H9 (cell line): ENCODE data around the gene PLXND1. TPM values are rescaled to one million over a fixed set of nuclear protein-coding genes. Genes with fewer than 3 reads are reported as not detected.

ENCODE experiments used
- DNase-seq: peaks from one replicate; pipeline ENCODE4 v3.0.0-alpha.2; 2017
- H2AFZ ChIP-seq: one replicate; pipeline ENCODE4 v1.6.1; 2013; ENCODE audit warnings: mild to moderate bottlenecking, low read length, control low read depth, moderate library complexity
- H2AK5ac ChIP-seq: 2 replicates; pipeline ENCODE4 v1.6.1; 2013; ENCODE audit warnings: low read length, control low read depth, mixed read lengths; ENCODE audit not compliant: insufficient read length
- H2BK120ac ChIP-seq: one replicate; pipeline ENCODE4 v1.6.1; 2013; ENCODE audit warnings: low read depth, mild to moderate bottlenecking, low read length, control low read depth, inconsistent platforms; ENCODE audit not compliant: poor library complexity, severe bottlenecking
- H2BK12ac ChIP-seq: 2 replicates; pipeline ENCODE4 v1.6.1; 2013; ENCODE audit warnings: low read length, control low read depth, mixed read lengths, low read depth; ENCODE audit not compliant: insufficient read length
- H2BK15ac ChIP-seq: 2 replicates; pipeline ENCODE4 v1.6.1; 2013; ENCODE audit warnings: low read depth, low read length, control low read depth
- H2BK20ac ChIP-seq: one replicate; pipeline ENCODE4 v1.6.1; 2013; ENCODE audit warnings: low read depth, mild to moderate bottlenecking, low read length, control low read depth, inconsistent platforms; ENCODE audit not compliant: poor library complexity, severe bottlenecking
- H2BK5ac ChIP-seq: 2 replicates; pipeline ENCODE4 v1.6.1; 2013; ENCODE audit warnings: low read length, control low read depth, mixed read lengths; ENCODE audit not compliant: insufficient read length
- H3K14ac ChIP-seq: 2 replicates; pipeline ENCODE4 v1.6.1; 2013; ENCODE audit warnings: low read length, control low read depth; ENCODE audit not compliant: insufficient read depth
- H3K18ac ChIP-seq: 2 replicates; pipeline ENCODE4 v1.6.1; 2013; ENCODE audit warnings: low read depth, mild to moderate bottlenecking, mixed read lengths, low read length, control low read depth; ENCODE audit not compliant: insufficient read length
- H3K23ac ChIP-seq: 2 replicates; pipeline ENCODE4 v1.6.1; 2013; ENCODE audit warnings: low read length, control low read depth, mixed read lengths, low read depth; ENCODE audit not compliant: insufficient read length
- H3K23me2 ChIP-seq: 2 replicates; pipeline ENCODE4 v1.6.1; 2013; ENCODE audit warnings: low read depth, mild to moderate bottlenecking, mixed read lengths, low read length, control low read depth; ENCODE audit not compliant: insufficient read length, poor library complexity, severe bottlenecking
- H3K27ac ChIP-seq: 2 replicates; pipeline ENCODE4 v1.5.1; 2013; ENCODE audit warnings: low read length, control low read depth, mixed read lengths, low read depth; ENCODE audit not compliant: insufficient read length
- H3K27me3 ChIP-seq: 2 replicates; pipeline ENCODE4 v1.6.1; 2013; ENCODE audit warnings: low read length, control low read depth, inconsistent platforms; ENCODE audit not compliant: insufficient read depth
- H3K4ac ChIP-seq: 2 replicates; pipeline ENCODE4 v1.6.1; 2013; ENCODE audit warnings: low read depth, mild to moderate bottlenecking, control low read depth, inconsistent platforms, low read length, moderate library complexity
- H3K4me1 ChIP-seq: 2 replicates; pipeline ENCODE4 v1.6.1; 2013; ENCODE audit warnings: low read length, control low read depth, inconsistent platforms; ENCODE audit not compliant: insufficient read depth
- H3K4me2 ChIP-seq: 2 replicates; pipeline ENCODE4 v1.6.1; 2013; ENCODE audit warnings: low read length, control low read depth, mixed read lengths; ENCODE audit not compliant: insufficient read length, insufficient read depth
- H3K56ac ChIP-seq: 2 replicates; pipeline ENCODE4 v1.6.1; 2013; ENCODE audit warnings: low read depth, mild to moderate bottlenecking, mixed read lengths, low read length, control low read depth; ENCODE audit not compliant: insufficient read length
- H3K79me1 ChIP-seq: 2 replicates; pipeline ENCODE4 v1.6.1; 2013; ENCODE audit warnings: low read depth, mild to moderate bottlenecking, moderate library complexity, low read length, control low read depth, inconsistent platforms; ENCODE audit not compliant: insufficient read depth, poor library complexity, severe bottlenecking
- H3K79me2 ChIP-seq: 2 replicates; pipeline ENCODE4 v1.6.1; 2013; ENCODE audit warnings: low read length, control low read depth, inconsistent platforms; ENCODE audit not compliant: insufficient read depth
- H3K9ac ChIP-seq: 2 replicates; pipeline ENCODE4 v1.6.1; 2013; ENCODE audit warnings: low read length, control low read depth, mixed read lengths; ENCODE audit not compliant: insufficient read length; ENCODE audit errors: extremely low read depth
- H3K9me3 ChIP-seq: one replicate; pipeline ENCODE4 v1.6.1; 2013; ENCODE audit warnings: low read depth, low read length, inconsistent platforms; ENCODE audit not compliant: control insufficient read depth
- H3T11ph ChIP-seq: one replicate; pipeline ENCODE4 v1.6.1; 2013; ENCODE audit warnings: mild to moderate bottlenecking, low read length, control low read depth, inconsistent platforms
- H4K20me1 ChIP-seq: one replicate; pipeline ENCODE4 v1.6.1; 2013; ENCODE audit not compliant: control insufficient read depth, insufficient read length, insufficient read depth
- H4K5ac ChIP-seq: 2 replicates; pipeline ENCODE4 v1.6.1; 2013; ENCODE audit warnings: low read depth, mild to moderate bottlenecking, mixed read lengths, low read length, control low read depth; ENCODE audit not compliant: insufficient read length
- H4K8ac ChIP-seq: replicated peaks from 2 replicates; pipeline ENCODE4 v1.6.1; 2013; ENCODE audit warnings: low read length, control low read depth, mixed read lengths, low read depth; ENCODE audit not compliant: insufficient read length
- H4K91ac ChIP-seq: 2 replicates; pipeline ENCODE4 v1.6.1; 2013; ENCODE audit warnings: low read depth, mild to moderate bottlenecking, moderate library complexity, mixed read lengths, low read length, control low read depth; ENCODE audit not compliant: insufficient read length
- H3K27ac Mint-ChIP-seq, 3 experiments: 2 replicates in 2 of 3; 3 replicates in 1 of 3; pipeline ENCODE4 v1.8.0; 2020 to 2021; ENCODE audit warnings: mixed read lengths in 3 of 3, mild to moderate bottlenecking in 1 of 3, moderate library complexity in 1 of 3
- H3K27me3 Mint-ChIP-seq: 2 replicates; pipeline ENCODE4 v1.8.0; 2021; ENCODE audit warnings: low read depth, mild to moderate bottlenecking, moderate library complexity, mixed read lengths
- H3K36me3 Mint-ChIP-seq, 3 experiments: 2 replicates in 2 of 3; 3 replicates in 1 of 3; pipeline ENCODE4 v1.8.0; 2020 to 2021; ENCODE audit warnings: low read depth in 3 of 3, mixed read lengths in 3 of 3; ENCODE audit not compliant: insufficient read depth in 1 of 3
- H3K4me1 Mint-ChIP-seq, 2 experiments: 2 replicates each; pipeline ENCODE4 v1.8.0; 2020; ENCODE audit warnings: mixed read lengths in 2 of 2
- H3K4me3 Mint-ChIP-seq, 2 experiments: 2 replicates in 1 of 2; 3 replicates in 1 of 2; pipeline ENCODE4 v1.8.0; 2020 to 2021; ENCODE audit warnings: mild to moderate bottlenecking in 2 of 2, mixed read lengths in 2 of 2, moderate library complexity in 1 of 2
- H3K9me3 Mint-ChIP-seq, 2 experiments: 2 replicates in 1 of 2; 3 replicates in 1 of 2; pipeline ENCODE4 v1.8.0; 2020; ENCODE audit warnings: mild to moderate bottlenecking in 2 of 2, mixed read lengths in 2 of 2, moderate library complexity in 1 of 2
- WGBS: extraction: QIAGEN DNeasy Blood & Tissue Kit; methylation state at CpG from one replicate; pipeline ENCODE4 v1.1.7; 2013; ENCODE audit warnings: missing lambda C conversion rate, low lambda C conversion rate, mixed read lengths; ENCODE audit not compliant: insufficient read length; ENCODE audit errors: extremely low coverage; 5-methylcytosine and 5-hydroxymethylcytosine counted together
- total RNA-seq: library from RNA; stranded (reverse); gene quantifications from 2 replicates; pipeline ENCODE4 v1.2.1, GENCODE V29; 2021
- TF ChIP-seq, protein P1 (sequence below): fragments of 200-600 bp; sonication (generic); conservative IDR thresholded peaks from 3 replicates; pipeline ENCODE4 v1.8.0; 2021; ENCODE audit warnings: antibody characterized with exemption, mild to moderate bottlenecking

Gene PLXND1
- total RNA-seq, 1 experiment from 2014 or later: 50.9 TPM

DNA sequence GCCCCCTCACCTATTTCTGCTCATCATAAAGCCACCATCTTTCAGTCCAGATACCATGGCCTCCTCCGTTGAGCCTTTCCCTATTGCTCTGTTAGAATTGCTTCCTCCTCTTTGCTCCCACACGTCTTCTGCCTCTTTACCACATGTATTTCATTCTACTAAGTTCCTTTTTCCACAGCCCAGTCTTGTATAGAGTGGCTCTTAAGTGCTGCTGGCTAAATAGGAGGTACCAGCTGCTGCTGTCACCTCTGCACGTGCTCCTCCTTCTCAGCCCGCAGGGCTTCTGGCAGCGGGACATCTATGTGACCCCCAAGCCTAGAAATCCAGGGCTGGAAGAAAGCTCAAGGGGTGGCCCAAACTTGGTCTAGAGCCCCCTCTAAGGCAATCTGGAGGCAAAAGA lies 38.8 kb upstream of the PLXND1 start:
- Histone ChIP-seq H3K9me3 (no peaks in the 10 kb centered on the region), H4K20me1 (no peaks in the 10 kb centered on the region), H3K23ac (no peak overlapping the region), H3K4me1 (no peaks in the 10 kb centered on the region; the same call in 1 of the 2 replicates), H3K14ac (no peak overlapping the region), H3K56ac (no peak overlapping the region), H3K23me2 (no peaks in the 10 kb centered on the region), H4K91ac (no peak overlapping the region), H3K79me1 (no peaks in the 10 kb centered on the region), H2BK15ac (peak overlapping the region; percentile 48; the same call in 1 of the 2 replicates), H3K79me2 (no peaks in the 10 kb centered on the region), H2AK5ac (no peak overlapping the region), H2AFZ (no peak overlapping the region), H3K18ac (no peak overlapping the region), H2BK5ac (no peak overlapping the region), H3K9ac (no peak overlapping the region), H4K5ac (no peak overlapping the region), H3T11ph (no peak overlapping the region), H2BK120ac (no peak overlapping the region), H2BK12ac (no peak overlapping the region), H3K4ac (no peak overlapping the region), H4K8ac (no peak overlapping the region), H3K4me2 (no peak overlapping the region), H3K27ac (no peak overlapping the region), H2BK20ac (no peak overlapping the region), H3K27me3 (no peaks in the 10 kb centered on the region)
- DNase-seq: no peak
- no peak overlapping the region for H3K27ac Mint-ChIP-seq
- H3K4me1 Mint-ChIP-seq: peaks cover 31 to 35% of the 10 kb centered on the region in 2 experiments
- H3K9me3 Mint-ChIP-seq: no peaks in the 10 kb centered on the region
- WGBS: no CpG with 5 or more reads among the region's 5 CpGs
- H3K27me3 Mint-ChIP-seq: no peaks in the 10 kb centered on the region
- no peaks in the 10 kb centered on the region for H3K36me3 Mint-ChIP-seq
- no peak overlapping the region for H3K4me3 Mint-ChIP-seq
- TF ChIP-seq, protein P1, sequence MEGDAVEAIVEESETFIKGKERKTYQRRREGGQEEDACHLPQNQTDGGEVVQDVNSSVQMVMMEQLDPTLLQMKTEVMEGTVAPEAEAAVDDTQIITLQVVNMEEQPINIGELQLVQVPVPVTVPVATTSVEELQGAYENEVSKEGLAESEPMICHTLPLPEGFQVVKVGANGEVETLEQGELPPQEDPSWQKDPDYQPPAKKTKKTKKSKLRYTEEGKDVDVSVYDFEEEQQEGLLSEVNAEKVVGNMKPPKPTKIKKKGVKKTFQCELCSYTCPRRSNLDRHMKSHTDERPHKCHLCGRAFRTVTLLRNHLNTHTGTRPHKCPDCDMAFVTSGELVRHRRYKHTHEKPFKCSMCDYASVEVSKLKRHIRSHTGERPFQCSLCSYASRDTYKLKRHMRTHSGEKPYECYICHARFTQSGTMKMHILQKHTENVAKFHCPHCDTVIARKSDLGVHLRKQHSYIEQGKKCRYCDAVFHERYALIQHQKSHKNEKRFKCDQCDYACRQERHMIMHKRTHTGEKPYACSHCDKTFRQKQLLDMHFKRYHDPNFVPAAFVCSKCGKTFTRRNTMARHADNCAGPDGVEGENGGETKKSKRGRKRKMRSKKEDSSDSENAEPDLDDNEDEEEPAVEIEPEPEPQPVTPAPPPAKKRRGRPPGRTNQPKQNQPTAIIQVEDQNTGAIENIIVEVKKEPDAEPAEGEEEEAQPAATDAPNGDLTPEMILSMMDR: no peak
